Sigmoid colon (tissue), 7 donors: Measurements from ENCODE around the gene SMAD3. TPM values are rescaled to one million over a fixed set of nuclear protein-coding genes. Genes with fewer than 3 reads are reported as not detected.

Experiments
- DNase-seq: peaks from one replicate; pipeline ENCODE4 v3.0.0-alpha.2; 2019
- H3K27ac ChIP-seq, 4 donors: fragments of 200-600 bp; sonication (generic); one replicate each; pipeline ENCODE4 v1.5.1; 2016 to 2019; ENCODE audit warnings: mild to moderate bottlenecking in 1 of 4
- H3K27me3 ChIP-seq, 3 donors: fragments of 200-600 bp; sonication (generic); one replicate each; pipeline ENCODE4 v1.5.1; 2019; ENCODE audit warnings: mild to moderate bottlenecking in 1 of 3
- H3K36me3 ChIP-seq, 4 donors: fragments of 200-600 bp; sonication (generic); one replicate each; pipeline ENCODE4 v1.5.1; 2016 to 2019
- H3K4me1 ChIP-seq, 4 donors: fragments of 200-600 bp; sonication (generic); one replicate each; pipeline ENCODE4 v1.5.1; 2017 to 2019
- H3K4me3 ChIP-seq, 4 donors: fragments of 200-600 bp; sonication (generic); one replicate each; pipeline ENCODE4 v1.5.1; 2017 to 2019; ENCODE audit warnings: mild to moderate bottlenecking in 2 of 4, moderate library complexity in 1 of 4
- H3K9me3 ChIP-seq, 4 donors: fragments of 200-600 bp in 3 of 4; sonication (generic) in 3 of 4; one replicate each; pipeline versions ENCODE4 v1.5.1 to v1.6.1; 2013 to 2019
- CTCF ChIP-seq, 4 experiments: fragments of 450-650 bp in 3 of 4; fragments of 200-600 bp in 1 of 4; IDR thresholded peaks; one replicate each; pipeline ENCODE4 v1.5.1; 2016 to 2019; ENCODE audit warnings: antibody characterized with exemption in 4 of 4, mild to moderate bottlenecking in 3 of 4, moderate library complexity in 2 of 4
- EP300 ChIP-seq, 4 donors: sonication (generic); formaldehyde crosslinking; IDR thresholded peaks; one replicate each; pipeline ENCODE4 v1.6.1; 2017; ENCODE audit warnings: antibody characterized with exemption in 4 of 4
- POLR2A ChIP-seq, 2 donors: fragments of 450-650 bp; IDR thresholded peaks; one replicate each; pipeline ENCODE4 v1.6.1; 2016; ENCODE audit warnings: antibody characterized with exemption in 2 of 2, mild to moderate bottlenecking in 2 of 2, moderate library complexity in 2 of 2
- POLR2AphosphoS5 ChIP-seq, 4 donors: sonication (generic); formaldehyde crosslinking; IDR thresholded peaks; one replicate each; pipeline ENCODE4 v1.6.1; 2017; ENCODE audit warnings: antibody characterized with exemption in 4 of 4
- WGBS, 2 donors: extraction: QIAGEN DNeasy Blood & Tissue Kit; methylation state at CpG; one replicate each; pipeline ENCODE4 v1.1.7; 2013; 5-methylcytosine and 5-hydroxymethylcytosine counted together
- intact Hi-C: fragments of 100-400 bp; cut with DNase I; formaldehyde crosslinking; loops from one replicate; pipeline ENCODE4 v1.15.1; 2023
- polyA plus RNA-seq, 3 donors: library from polyadenylated mRNA; stranded (reverse); fragments of 200-250 nt; gene quantifications; one replicate each; pipeline ENCODE4 v1.2.3, GENCODE V29; 2013
- total RNA-seq, 4 donors: library from RNA; depleted of rRNA; stranded (reverse); fragments of >200 nt; gene quantifications; one replicate each; pipeline ENCODE4 v1.1.0, GENCODE V29; 2016
- donor health status: healthy with polysubstance abuse.
- donor health status: Bipolar disorder and iron deficiency.
- donor health status: healthy.

The SMAD3 gene
- total and polyA plus RNA-seq, 7 donors: 12.5 to 28.2 (median 18.4) TPM

- WGBS, 2 donors: 94 to 97% methylated on average over 3 of the region's 3 CpGs
- DNase-seq: no peak
- H3K27me3 ChIP-seq: no peaks in the 10 kb centered on the region
- peaks cover 0 to 23% (median 6%) of the 10 kb centered on the region in 4 donors for H3K36me3 ChIP-seq
- H3K4me3 ChIP-seq: no peak overlapping the region
- no peaks in the 10 kb centered on the region for H3K9me3 ChIP-seq
- peaks cover 0 to 7% (median 1%) of the 10 kb centered on the region in 4 donors for H3K4me1 ChIP-seq
- H3K27ac ChIP-seq: no peak overlapping the region
- TF ChIP-seq CTCF (IDR thresholded peaks at IDR 0.05): no peak
- no peak for TF ChIP-seq POLR2AphosphoS5 (IDR thresholded peaks at IDR 0.05)
- TF ChIP-seq POLR2A (IDR thresholded peaks at IDR 0.05): no peak
- no peak for TF ChIP-seq EP300 (IDR thresholded peaks at IDR 0.05)
- intact Hi-C loops: no loop called here
Observed at GRCh38 chr15:67207555-67208207, 142.3 kb downstream of the SMAD3 start.

GRCh38 chr15:67208396-67208795 is 143.0 kb downstream of the SMAD3 start:
- TF ChIP-seq POLR2A (IDR thresholded peaks at IDR 0.05) (no peak), CTCF (IDR thresholded peaks at IDR 0.05) (no peak), EP300 (IDR thresholded peaks at IDR 0.05) (no peak), POLR2AphosphoS5 (IDR thresholded peaks at IDR 0.05) (no peak)
- Histone ChIP-seq H3K9me3 (no peaks in the 10 kb centered on the region), H3K36me3 (peaks cover 0 to 16% (median 4%) of the 10 kb centered on the region in 4 donors), H3K27me3 (no peaks in the 10 kb centered on the region), H3K27ac (no peak overlapping the region), H3K4me1 (peaks cover 0 to 7% (median 3%) of the 10 kb centered on the region in 4 donors), H3K4me3 (no peak overlapping the region)
- WGBS, 2 donors: 60 to 71% methylated on average over 2 of the region's 2 CpGs
- DNase-seq: no peak
- intact Hi-C loops: no loop called here

GRCh38 chr15:67210555-67211168 is 145.3 kb downstream of the SMAD3 start:
- no peaks in the 10 kb centered on the region for H3K27me3 ChIP-seq
- no peak for DNase-seq
- no peaks in the 10 kb centered on the region for H3K9me3 ChIP-seq
- no peak for TF ChIP-seq POLR2A (IDR thresholded peaks at IDR 0.05)
- no peak overlapping the region for H3K27ac ChIP-seq
- intact Hi-C loops: no loop called here
- H3K36me3 ChIP-seq: peaks cover 0 to 15% (median 4%) of the 10 kb centered on the region in 4 donors
- WGBS, 2 donors: 96% methylated on average over 5 of the region's 5 CpGs
- no peak overlapping the region for H3K4me3 ChIP-seq
- peaks cover 0 to 7% (median 3%) of the 10 kb centered on the region in 4 donors for H3K4me1 ChIP-seq

- H3K36me3 ChIP-seq: peaks cover 0 to 14% (median 2%) of the 10 kb centered on the region in 4 donors
- DNase-seq: no peak
- H3K27ac ChIP-seq: no peak overlapping the region
- H3K4me1 ChIP-seq: peaks cover 0 to 6% (median under 1%) of the 10 kb centered on the region in 4 donors
- H3K4me3 ChIP-seq: no peak overlapping the region
- H3K27me3 ChIP-seq: no peaks in the 10 kb centered on the region
- intact Hi-C loops: no loop called here
- H3K9me3 ChIP-seq: no peaks in the 10 kb centered on the region
- 93 to 98% methylated on average over 4 of the region's 4 CpGs for WGBS, 2 donors
- no peak for TF ChIP-seq POLR2A (IDR thresholded peaks at IDR 0.05)
- TF ChIP-seq POLR2AphosphoS5 (IDR thresholded peaks at IDR 0.05): no peak
- TF ChIP-seq CTCF (IDR thresholded peaks at IDR 0.05): no peak
- TF ChIP-seq EP300 (IDR thresholded peaks at IDR 0.05): no peak
Observed at GRCh38 chr15:67212684-67213367, 147.4 kb downstream of the SMAD3 start.

GRCh38 chr15:67215102-67215501 is 149.7 kb downstream of the SMAD3 start:
- no peaks in the 10 kb centered on the region for H3K9me3 ChIP-seq
- no peaks in the 10 kb centered on the region for H3K36me3 ChIP-seq
- H3K27me3 ChIP-seq: no peaks in the 10 kb centered on the region
- H3K4me1 ChIP-seq: peaks cover 0 to 6% (median 0%) of the 10 kb centered on the region in 4 donors
- no peak overlapping the region for H3K27ac ChIP-seq
- no peak for DNase-seq
- WGBS, 2 donors: 84 to 86% methylated on average over 6 of the region's 6 CpGs
- H3K4me3 ChIP-seq: no peak overlapping the region
- TF ChIP-seq POLR2A (IDR thresholded peaks at IDR 0.05) (no peak), CTCF (IDR thresholded peaks at IDR 0.05) (no peak), POLR2AphosphoS5 (IDR thresholded peaks at IDR 0.05) (no peak), EP300 (IDR thresholded peaks at IDR 0.05) (no peak)
- intact Hi-C loops: no loop called here
